GM10847 (cell line): ENCODE data around the gene SURF6.

Experiments
- POLR2A ChIP-seq: IDR thresholded peaks from 2 replicates; pipeline ENCODE4 v1.6.1; 2011; ENCODE audit not compliant: insufficient read length; ENCODE audit errors: extremely low read depth

The SURF6 gene

DNA sequence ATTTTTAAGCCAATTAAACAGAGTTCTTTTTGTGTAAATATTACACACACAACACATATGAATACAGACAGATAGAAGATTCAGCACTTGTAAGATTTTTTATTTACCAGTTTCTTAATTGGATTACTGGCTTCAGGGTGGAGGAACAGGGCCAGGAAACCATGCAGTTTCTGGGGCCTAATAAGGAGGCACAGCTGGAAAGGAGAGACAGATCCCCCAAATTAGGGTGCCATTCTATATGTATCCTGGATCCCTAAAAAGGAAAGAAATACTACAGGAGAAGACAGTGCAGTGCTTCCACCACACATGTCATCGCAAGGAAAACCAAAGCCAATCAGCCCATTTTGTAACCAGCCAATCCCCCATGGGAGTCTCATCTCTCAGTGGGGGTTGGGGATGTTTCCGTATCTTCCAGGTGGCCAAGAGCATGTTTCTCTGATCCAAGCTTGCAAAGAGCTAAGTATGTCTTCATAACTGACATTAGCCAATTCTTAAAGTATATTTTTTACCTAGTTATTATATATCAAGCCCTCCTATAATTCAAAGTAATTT is 45.2 kb downstream of the SURF6 start:
- no peak for TF ChIP-seq POLR2A

DNA sequence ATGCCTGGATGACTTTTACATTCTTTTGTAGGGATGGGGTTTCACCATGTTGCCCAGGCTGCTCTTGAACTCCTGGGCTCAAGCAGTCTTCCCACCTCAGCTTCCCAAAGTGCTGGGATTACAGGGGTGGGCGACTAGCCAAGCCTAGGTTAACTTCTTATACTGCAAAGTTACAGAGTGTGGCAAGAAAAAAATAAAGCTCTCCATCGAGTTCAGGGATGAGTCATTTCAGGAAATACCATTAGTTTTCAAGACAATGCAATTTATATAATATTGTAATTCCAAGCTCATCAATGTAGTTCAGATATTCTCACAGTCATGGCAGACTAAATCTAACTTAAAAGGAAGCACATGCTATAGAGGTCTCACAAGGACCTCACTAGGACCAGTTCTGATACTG is 49.5 kb downstream of the SURF6 start:
- no peak for TF ChIP-seq POLR2A

DNA sequence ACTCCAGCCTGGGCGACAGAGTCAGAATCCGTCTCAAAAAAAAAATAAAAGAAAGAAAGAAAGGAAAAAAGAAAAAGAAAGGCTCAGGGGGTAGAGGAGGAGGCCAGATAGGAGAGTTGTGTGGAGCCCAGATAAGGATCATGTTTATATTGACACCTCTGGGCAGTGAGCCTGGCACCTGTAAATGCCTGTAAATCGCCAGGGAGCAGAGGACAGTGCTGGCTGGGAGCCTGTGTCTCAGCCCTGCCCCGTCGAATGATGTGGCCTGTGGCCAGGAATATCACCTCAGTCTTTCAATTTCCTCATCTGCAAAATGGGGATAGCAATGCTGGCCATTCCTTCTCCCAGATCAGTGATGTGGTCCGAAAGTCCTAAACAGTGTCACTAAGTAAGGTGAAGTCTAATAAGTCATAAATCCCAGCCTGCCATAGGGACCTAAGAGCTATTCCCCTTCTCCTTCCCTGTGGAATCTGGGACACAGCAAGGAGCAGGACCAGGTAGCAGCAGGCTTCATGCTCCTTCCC is 50.7 kb downstream of the SURF6 start:
- TF ChIP-seq POLR2A: no peak

- no peak for TF ChIP-seq POLR2A
Measured at GRCh38 chr9:133284362-133284761, 51.6 kb downstream of the SURF6 start.

GRCh38 chr9:133282464-133283238 is 53.3 kb downstream of the SURF6 start:
- no peak for TF ChIP-seq POLR2A

DNA sequence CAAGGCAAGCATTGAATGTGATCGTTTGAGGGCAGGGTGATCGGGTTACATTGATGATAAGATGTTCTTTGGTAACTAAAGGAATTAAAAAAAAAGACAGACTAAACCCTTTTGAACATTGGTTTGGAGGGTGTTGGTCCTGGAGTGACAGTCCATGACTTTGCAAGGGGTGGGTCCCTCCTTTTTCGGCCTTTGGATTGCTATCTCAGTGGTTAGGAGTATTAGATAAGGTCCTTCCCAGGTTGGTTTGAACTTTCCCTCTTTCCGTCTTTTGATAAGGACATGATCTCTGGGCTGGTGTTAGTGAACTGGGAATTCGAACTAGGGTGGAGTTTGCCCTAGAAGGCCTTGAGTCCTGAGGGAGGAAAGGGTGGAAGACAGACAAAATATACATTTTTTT is 55.6 kb downstream of the SURF6 start:
- TF ChIP-seq POLR2A: no peak
